ENCODE data around the gene PLA2G4F. TPM values are rescaled to one million over a fixed set of nuclear protein-coding genes. Genes with fewer than 3 reads are reported as not detected.

Gene PLA2G4F
- total and polyA plus RNA-seq, 7 experiments from 2014 or later = not detected

DNA sequence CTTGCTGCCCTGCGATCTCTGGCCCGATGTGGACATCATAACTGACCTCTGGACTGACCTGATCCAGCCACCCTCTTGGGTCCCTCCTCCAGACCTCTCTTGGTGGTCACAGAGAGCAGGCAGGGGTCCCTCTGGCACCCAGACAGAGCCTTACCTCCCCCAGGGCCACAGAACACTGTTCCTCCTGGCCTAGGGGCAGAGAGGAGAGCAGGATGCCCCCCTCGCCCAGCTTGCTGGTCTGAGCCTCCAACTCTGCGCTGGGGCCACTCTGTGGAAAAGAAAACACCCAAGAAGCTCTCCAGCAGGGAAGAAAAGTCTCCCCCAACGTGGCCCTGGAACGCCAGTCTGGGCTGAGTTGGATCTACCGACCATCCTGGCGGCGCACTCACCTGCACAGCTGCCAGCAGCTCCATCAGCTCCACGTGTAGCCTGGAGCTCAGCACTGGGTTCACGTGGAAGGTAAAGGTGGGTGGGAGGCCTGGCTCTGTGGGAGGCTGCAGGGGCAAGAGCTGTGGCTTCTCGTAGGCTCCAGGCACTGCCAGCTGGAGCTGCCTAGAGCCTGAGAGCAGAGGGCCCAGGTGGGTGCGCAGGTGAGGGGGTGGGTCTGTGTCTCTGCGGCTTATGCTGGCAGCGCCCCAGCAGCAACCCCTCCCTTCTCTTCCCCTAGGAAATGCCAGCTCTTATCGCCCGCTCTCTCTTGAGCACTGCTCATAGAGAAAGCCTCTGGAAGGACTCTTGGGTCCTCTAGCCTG is 6.0 kb downstream of the PLA2G4F start:
- H3K27me3 Mint-ChIP-seq = no peaks in the 10 kb centered on the region
- Histone ChIP-seq H3K4me3 (ENCODE audit: low read length) (no peak overlapping the region), H3K4me1 (ENCODE audit: control insufficient read depth in 2 of 2, insufficient read depth in 2 of 2, low read length in 2 of 2) (no peaks in the 10 kb centered on the region), H3K27me3 (ENCODE audit: control insufficient read depth in 2 of 2, insufficient read depth in 2 of 2, low read length in 2 of 2) (no peaks in the 10 kb centered on the region), H3K9me3 (ENCODE audit: control insufficient read depth in 2 of 3, low read length in 3 of 3) (no peaks in the 10 kb centered on the region), H3K27ac (ENCODE audit: low read depth, low read length) (no peak overlapping the region), H3K36me3 (ENCODE audit: control insufficient read depth in 2 of 3, insufficient read depth in 3 of 3, low read length in 3 of 3) (no peaks in the 10 kb centered on the region)
- no peak overlapping the region for H3K4me3 Mint-ChIP-seq
- H3K4me1 Mint-ChIP-seq = no peaks in the 10 kb centered on the region
- ChIA-PET POLR2A (no interaction called here), CTCF (no interaction called here)
- no peak overlapping the region for H3K27ac Mint-ChIP-seq
- H3K36me3 Mint-ChIP-seq = no peaks in the 10 kb centered on the region
- intact Hi-C loops (cut with micrococcal nuclease) = no loop called here
- no peak for DNase-seq
- no peak for ATAC-seq
- no peaks in the 10 kb centered on the region for H3K9me3 Mint-ChIP-seq

DNA sequence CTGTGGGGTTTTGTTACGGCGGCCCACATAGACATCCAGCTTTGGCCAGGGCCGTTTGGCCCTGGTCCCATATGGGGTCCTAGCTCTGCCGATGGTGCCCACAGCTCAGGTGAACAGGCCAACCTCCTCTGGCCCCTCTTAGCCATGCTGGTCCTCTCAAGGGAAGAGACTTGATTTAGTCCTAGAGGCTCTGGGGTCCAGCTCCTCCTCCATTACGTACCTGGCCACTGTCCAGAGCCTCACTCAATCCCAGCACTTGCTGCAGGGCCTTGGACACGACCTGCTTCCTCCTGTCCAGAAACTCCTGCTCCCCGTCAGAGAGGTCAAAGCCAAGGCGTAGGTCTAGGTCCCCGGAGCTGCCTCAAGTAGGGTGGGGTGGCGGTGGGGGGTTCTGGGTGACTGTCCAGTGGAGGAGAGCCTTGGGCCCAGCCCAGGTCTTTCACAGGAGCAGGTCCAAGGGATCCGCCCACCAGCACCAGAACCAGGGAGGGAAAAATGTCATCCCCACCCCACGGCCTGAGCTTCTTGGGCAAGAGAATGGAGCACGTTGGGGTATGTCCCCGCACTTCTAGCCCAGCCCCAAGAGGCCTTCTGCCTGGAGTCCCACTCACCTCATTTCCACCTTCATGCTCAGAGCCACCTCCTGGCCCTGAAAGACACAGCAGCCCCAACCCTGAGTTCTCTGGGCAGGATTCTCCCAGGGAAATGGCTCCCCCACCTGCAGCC is 6.8 kb downstream of the PLA2G4F start:
- CTCF ChIA-PET = no interaction called here

DNA sequence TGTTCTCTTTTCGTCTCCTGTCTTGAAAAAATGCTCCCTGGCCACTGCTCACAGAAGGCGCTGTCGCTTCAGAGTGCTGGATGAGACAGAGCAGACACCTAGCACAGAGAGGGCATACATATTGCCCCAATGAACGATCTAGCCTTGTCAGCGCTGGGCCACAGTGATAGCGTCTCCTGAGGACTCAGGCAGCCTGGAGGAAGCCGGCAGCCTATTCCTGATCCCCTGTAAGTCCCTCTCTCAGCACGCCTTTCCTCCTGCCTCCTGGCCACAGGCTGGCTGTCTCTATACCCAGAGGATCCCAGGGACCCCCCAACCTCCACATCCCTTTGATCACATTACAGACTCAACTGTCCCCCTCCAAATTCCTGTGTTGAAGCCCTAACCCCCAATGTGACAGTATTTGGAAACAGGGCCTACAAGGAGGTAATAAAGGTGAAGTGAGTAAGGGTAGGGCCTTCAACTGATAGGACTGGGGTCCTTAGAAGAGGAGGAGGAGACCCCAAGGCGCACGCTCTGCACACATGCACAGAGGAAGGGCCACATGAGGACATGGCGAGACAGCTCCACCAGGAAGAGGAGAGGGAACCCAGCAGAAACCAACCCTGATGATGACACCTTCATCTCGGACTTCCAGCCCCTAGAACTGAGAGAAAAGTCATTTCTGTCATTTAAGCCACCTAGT is 7.5 kb downstream of the PLA2G4F start:
- no peaks in the 10 kb centered on the region for H3K4me1 ChIP-seq (ENCODE audit: control insufficient read depth in 2 of 2, insufficient read depth in 2 of 2, low read length in 2 of 2)
- no peaks in the 10 kb centered on the region for H3K27me3 Mint-ChIP-seq
- H3K4me3 ChIP-seq (ENCODE audit: low read length) = no peak overlapping the region
- CTCF ChIA-PET = interaction anchor here (1.1 kb wide), 1 partner anchor 10 kb away, joined by 7 read pairs; no protein-coding TSS in a partner anchor
- DNase-seq = no peak
- H3K4me3 Mint-ChIP-seq = no peak overlapping the region
- H3K9me3 ChIP-seq (ENCODE audit: control insufficient read depth in 2 of 3, low read length in 3 of 3) = no peaks in the 10 kb centered on the region
- intact Hi-C loops (cut with micrococcal nuclease) = no loop called here
- H3K27ac ChIP-seq (ENCODE audit: low read depth, low read length) = no peak overlapping the region
- no peaks in the 10 kb centered on the region for H3K36me3 Mint-ChIP-seq
- POLR2A ChIA-PET = no interaction called here
- no peaks in the 10 kb centered on the region for H3K9me3 Mint-ChIP-seq
- no peak overlapping the region for H3K27ac Mint-ChIP-seq
- no peaks in the 10 kb centered on the region for H3K36me3 ChIP-seq (ENCODE audit: control insufficient read depth in 2 of 3, insufficient read depth in 3 of 3, low read length in 3 of 3)
- H3K4me1 Mint-ChIP-seq = no peaks in the 10 kb centered on the region
- no peak for ATAC-seq
- no peaks in the 10 kb centered on the region for H3K27me3 ChIP-seq (ENCODE audit: control insufficient read depth in 2 of 2, insufficient read depth in 2 of 2, low read length in 2 of 2)

More for the DNA sequence above, 6.8 kb downstream of the PLA2G4F start:
- no peak overlapping the region for H3K4me3 Mint-ChIP-seq
- DNase-seq = no peak
- Histone ChIP-seq H3K4me1 (ENCODE audit: control insufficient read depth in 2 of 2, insufficient read depth in 2 of 2, low read length in 2 of 2) (no peaks in the 10 kb centered on the region), H3K27me3 (ENCODE audit: control insufficient read depth in 2 of 2, insufficient read depth in 2 of 2, low read length in 2 of 2) (no peaks in the 10 kb centered on the region), H3K36me3 (ENCODE audit: control insufficient read depth in 2 of 3, insufficient read depth in 3 of 3, low read length in 3 of 3) (no peaks in the 10 kb centered on the region), H3K4me3 (ENCODE audit: low read length) (no peak overlapping the region), H3K9me3 (ENCODE audit: control insufficient read depth in 2 of 3, low read length in 3 of 3) (no peaks in the 10 kb centered on the region), H3K27ac (ENCODE audit: low read depth, low read length) (no peak overlapping the region)
- intact Hi-C loops (cut with micrococcal nuclease) = no loop called here
- no peaks in the 10 kb centered on the region for H3K27me3 Mint-ChIP-seq
- no peaks in the 10 kb centered on the region for H3K9me3 Mint-ChIP-seq
- H3K4me1 Mint-ChIP-seq = no peaks in the 10 kb centered on the region
- no peak overlapping the region for H3K27ac Mint-ChIP-seq
- no peak for ATAC-seq
- POLR2A ChIA-PET = no interaction called here
- H3K36me3 Mint-ChIP-seq = no peaks in the 10 kb centered on the region

DNA sequence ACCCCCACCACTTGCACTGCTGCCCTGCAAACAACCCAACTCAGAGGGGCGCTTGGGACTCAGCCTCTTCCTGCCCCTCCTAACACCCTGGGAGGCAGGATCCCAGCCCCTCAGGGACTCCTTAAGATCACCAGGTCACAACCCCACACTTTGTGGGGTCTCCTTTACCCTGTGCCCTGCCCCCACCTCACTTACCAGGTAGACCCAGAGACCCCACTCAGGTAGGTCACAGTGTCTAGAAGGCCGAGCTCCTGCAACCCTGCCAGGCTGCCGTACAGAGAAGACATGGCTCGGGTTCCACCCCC is 9.1 kb downstream of the PLA2G4F start:
- Mint-ChIP-seq H3K4me3 (no peak overlapping the region), H3K27me3 (peaks cover 0 to 4% (median 0%) of the 10 kb centered on the region in 5 donors), H3K36me3 (no peaks in the 10 kb centered on the region), H3K9me3 (no peaks in the 10 kb centered on the region), H3K27ac (no peak overlapping the region), H3K4me1 (no peaks in the 10 kb centered on the region)
- POLR2A ChIA-PET = no interaction called here
- CTCF ChIA-PET = no interaction called here
- ATAC-seq (no peak), DNase-seq (no peak)
- no peaks in the 10 kb centered on the region for H3K36me3 ChIP-seq (ENCODE audit: control insufficient read depth in 2 of 3, insufficient read depth in 3 of 3, low read length in 3 of 3)
- H3K9me3 ChIP-seq (ENCODE audit: control insufficient read depth in 2 of 3, low read length in 3 of 3) = no peaks in the 10 kb centered on the region
- intact Hi-C loops (cut with micrococcal nuclease) = no loop called here
- no peak overlapping the region for H3K4me3 ChIP-seq (ENCODE audit: low read length)
- H3K27me3 ChIP-seq (ENCODE audit: control insufficient read depth in 2 of 2, insufficient read depth in 2 of 2, low read length in 2 of 2) = no peaks in the 10 kb centered on the region
- H3K4me1 ChIP-seq (ENCODE audit: control insufficient read depth in 2 of 2, insufficient read depth in 2 of 2, low read length in 2 of 2) = no peaks in the 10 kb centered on the region
- H3K27ac ChIP-seq (ENCODE audit: low read depth, low read length) = no peak overlapping the region

DNA sequence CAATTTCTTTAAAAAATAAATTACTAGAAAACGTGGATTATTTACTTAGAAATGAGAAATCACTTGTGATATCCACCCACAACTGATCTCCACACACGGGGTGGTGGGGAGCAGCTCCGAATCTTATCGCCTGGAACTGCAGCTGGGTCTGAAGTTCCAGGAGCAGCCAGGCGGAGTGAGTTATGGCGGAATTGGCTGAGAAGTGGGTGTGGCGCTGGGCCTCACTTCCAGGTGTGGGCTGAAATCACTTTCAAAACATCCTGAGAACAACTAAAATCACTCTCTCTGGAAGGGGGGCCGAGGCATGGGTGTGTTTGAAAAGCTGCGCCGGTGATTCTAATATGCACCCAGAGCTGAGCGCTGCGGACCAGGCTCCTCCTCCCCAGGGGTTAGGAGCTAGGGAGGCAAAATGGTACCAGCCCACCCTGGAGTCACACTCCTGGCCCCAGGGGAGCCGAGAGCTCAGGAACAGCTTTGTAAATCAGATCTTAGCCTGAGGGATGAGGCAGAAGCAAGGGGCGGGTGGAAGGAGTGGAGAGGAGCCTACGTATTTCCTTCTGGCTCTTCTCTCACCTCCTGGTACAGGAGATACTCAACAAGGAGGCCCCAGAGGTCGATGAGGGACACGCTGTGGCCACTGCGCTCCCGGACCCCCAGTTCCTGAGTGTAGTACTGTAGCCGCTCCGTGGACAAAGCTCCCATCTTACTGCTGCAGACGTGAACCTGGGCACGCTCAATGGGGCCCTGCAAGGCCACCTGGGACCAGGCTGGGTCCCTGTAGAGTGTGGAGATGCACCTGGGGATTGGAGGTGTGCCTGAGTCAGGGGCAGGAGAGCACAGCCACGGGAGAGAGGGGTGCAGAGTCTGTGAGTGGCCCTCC is 9.6 kb downstream of the PLA2G4F start:
- Mint-ChIP-seq H3K36me3 (no peaks in the 10 kb centered on the region), H3K4me1 (no peaks in the 10 kb centered on the region), H3K27me3 (peaks cover 0 to 4% (median 0%) of the 10 kb centered on the region in 5 donors), H3K27ac (no peak overlapping the region), H3K4me3 (no peak overlapping the region), H3K9me3 (no peaks in the 10 kb centered on the region)
- Histone ChIP-seq H3K4me1 (ENCODE audit: control insufficient read depth in 2 of 2, insufficient read depth in 2 of 2, low read length in 2 of 2) (no peaks in the 10 kb centered on the region), H3K27ac (ENCODE audit: low read depth, low read length) (no peak overlapping the region), H3K36me3 (ENCODE audit: control insufficient read depth in 2 of 3, insufficient read depth in 3 of 3, low read length in 3 of 3) (no peaks in the 10 kb centered on the region), H3K9me3 (ENCODE audit: control insufficient read depth in 2 of 3, low read length in 3 of 3) (no peaks in the 10 kb centered on the region), H3K4me3 (ENCODE audit: low read length) (no peak overlapping the region), H3K27me3 (ENCODE audit: control insufficient read depth in 2 of 2, insufficient read depth in 2 of 2, low read length in 2 of 2) (no peaks in the 10 kb centered on the region)
- POLR2A ChIA-PET = no interaction called here
- no peak for ATAC-seq
- DNase-seq = no peak
- intact Hi-C loops (cut with micrococcal nuclease) = no loop called here
- CTCF ChIA-PET = no interaction called here

DNA sequence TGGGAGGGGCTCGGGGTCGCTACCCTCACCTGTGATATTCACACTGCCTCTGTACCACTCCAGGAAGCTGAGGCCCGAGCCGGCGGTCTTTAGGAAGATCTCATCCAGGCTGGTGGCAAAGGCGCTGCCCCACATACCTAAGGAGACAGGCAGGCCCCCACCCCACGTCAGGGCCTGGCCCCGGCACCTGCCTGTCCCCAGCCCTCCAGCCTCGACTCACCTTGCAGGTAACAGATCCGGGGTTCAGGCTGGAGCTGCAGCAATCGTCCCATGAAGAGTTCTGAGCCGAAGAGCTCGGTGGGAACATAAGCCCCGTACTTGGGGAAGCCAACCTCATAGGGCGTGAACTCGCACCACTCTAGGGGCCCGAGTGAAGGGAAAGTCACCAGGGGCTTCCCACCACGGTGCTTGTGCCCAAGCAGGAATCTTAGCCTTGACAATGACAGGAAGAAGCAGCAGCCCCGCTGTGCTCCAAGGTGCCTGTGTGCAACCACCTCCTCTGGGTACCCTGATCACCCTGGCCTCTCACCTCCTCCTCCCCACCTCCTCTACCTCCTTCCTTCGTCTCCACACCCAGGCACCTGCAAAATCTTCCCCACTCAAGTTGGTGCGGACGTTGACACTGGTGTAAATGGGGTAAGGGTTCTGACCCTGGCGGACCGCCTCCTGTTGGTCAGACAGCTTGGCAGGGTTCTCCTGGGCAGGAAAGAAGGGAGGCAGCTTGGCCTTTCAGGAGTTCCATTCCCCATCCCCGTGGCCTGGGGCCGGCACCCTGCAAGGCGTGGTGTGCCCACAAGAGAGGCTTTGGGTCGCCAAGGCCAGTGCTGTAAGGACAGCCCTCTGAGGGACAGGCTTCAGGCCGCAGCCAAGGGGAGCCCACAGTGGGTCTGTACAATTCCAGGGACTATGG is 10.6 kb downstream of the PLA2G4F start:
- peaks cover 0 to 4% (median 0%) of the 10 kb centered on the region in 5 donors for H3K27me3 Mint-ChIP-seq
- CTCF ChIA-PET = no interaction called here
- no peak overlapping the region for H3K4me3 Mint-ChIP-seq
- Histone ChIP-seq H3K4me1 (ENCODE audit: control insufficient read depth in 2 of 2, insufficient read depth in 2 of 2, low read length in 2 of 2) (no peaks in the 10 kb centered on the region), H3K27ac (ENCODE audit: low read depth, low read length) (no peak overlapping the region), H3K9me3 (ENCODE audit: control insufficient read depth in 2 of 3, low read length in 3 of 3) (no peaks in the 10 kb centered on the region), H3K27me3 (ENCODE audit: control insufficient read depth in 2 of 2, insufficient read depth in 2 of 2, low read length in 2 of 2) (no peaks in the 10 kb centered on the region), H3K36me3 (ENCODE audit: control insufficient read depth in 2 of 3, insufficient read depth in 3 of 3, low read length in 3 of 3) (no peaks in the 10 kb centered on the region), H3K4me3 (ENCODE audit: low read length) (no peak overlapping the region)
- intact Hi-C loops (cut with micrococcal nuclease) = no loop called here
- H3K9me3 Mint-ChIP-seq = no peaks in the 10 kb centered on the region
- no peaks in the 10 kb centered on the region for H3K36me3 Mint-ChIP-seq
- DNase-seq = no peak
- no peak for ATAC-seq
- H3K4me1 Mint-ChIP-seq = no peaks in the 10 kb centered on the region
- POLR2A ChIA-PET = no interaction called here
- no peak overlapping the region for H3K27ac Mint-ChIP-seq

Measured in naive thymus-derived CD4-positive, alpha-beta T cell (primary cell).